ENCODE results near the gene GALNT13. TPM values are rescaled to one million over a fixed set of nuclear protein-coding genes. Genes with fewer than 3 reads are reported as not detected.
A peak's percentile ranks its signal among the peaks of the same experiment; 100 is the strongest.

GALNT13 gene
- total RNA-seq, 4 donors from 2014 or later = 0.16 to 11.9 (median 1.3) TPM

DNA sequence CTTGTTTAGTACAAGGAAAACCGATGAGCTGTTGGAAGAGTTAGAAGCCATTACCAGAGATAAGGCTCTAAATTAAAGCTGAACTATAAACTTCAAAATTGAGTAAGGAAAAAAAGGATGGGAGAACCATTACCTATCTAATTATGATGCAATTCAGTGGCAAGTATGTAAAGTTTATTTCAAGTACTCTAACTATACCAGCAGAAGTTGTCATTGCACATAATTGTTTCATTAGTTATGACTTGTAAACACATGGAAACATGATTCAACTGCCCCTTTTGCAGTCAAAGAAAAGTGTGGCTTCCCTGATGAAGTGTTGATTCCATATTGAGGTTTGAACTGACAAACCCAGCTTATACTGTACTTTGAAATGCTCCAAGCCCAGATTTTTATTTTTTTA, 502.7 kb downstream of the GALNT13 start:
- Histone ChIP-seq H3K36me3 (no peaks in the 10 kb centered on the region), H3K9me3 (no peaks in the 10 kb centered on the region), H3K27me3 (no peaks in the 10 kb centered on the region), H3K27ac (no peak overlapping the region), H3K4me1 (no peaks in the 10 kb centered on the region), H3K4me3 (no peak overlapping the region)
- no peak for ATAC-seq
- TF ChIP-seq, protein P1, sequence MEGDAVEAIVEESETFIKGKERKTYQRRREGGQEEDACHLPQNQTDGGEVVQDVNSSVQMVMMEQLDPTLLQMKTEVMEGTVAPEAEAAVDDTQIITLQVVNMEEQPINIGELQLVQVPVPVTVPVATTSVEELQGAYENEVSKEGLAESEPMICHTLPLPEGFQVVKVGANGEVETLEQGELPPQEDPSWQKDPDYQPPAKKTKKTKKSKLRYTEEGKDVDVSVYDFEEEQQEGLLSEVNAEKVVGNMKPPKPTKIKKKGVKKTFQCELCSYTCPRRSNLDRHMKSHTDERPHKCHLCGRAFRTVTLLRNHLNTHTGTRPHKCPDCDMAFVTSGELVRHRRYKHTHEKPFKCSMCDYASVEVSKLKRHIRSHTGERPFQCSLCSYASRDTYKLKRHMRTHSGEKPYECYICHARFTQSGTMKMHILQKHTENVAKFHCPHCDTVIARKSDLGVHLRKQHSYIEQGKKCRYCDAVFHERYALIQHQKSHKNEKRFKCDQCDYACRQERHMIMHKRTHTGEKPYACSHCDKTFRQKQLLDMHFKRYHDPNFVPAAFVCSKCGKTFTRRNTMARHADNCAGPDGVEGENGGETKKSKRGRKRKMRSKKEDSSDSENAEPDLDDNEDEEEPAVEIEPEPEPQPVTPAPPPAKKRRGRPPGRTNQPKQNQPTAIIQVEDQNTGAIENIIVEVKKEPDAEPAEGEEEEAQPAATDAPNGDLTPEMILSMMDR (IDR thresholded peaks at IDR 0.05) = no peak
- TF ChIP-seq EP300 (IDR thresholded peaks at IDR 0.05) = no peak
- TF ChIP-seq POLR2A (IDR thresholded peaks at IDR 0.05) = no peak
- TF ChIP-seq POLR2AphosphoS5 (IDR thresholded peaks at IDR 0.05) = no peak
- WGBS, 2 donors (ENCODE audit: low coverage in 1 of 2) = 21 to 62% methylated on average over 1 of the region's 1 CpG

DNA sequence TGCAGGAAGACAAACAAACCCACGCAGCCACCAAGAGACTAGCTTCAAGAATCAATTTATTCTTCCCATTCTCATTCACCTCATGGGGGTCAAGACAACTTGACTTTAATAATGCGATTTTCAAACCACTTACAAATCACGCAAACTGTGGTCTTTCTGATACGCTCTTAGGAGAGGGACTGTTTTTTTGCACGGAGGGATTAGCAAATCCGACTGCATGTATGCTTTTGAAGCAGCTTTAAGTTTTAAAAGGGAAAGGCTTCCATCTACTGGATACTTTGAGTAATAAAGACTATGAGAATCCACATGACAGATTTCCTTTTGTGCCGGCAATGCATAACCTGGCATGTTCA, 503.8 kb downstream of the GALNT13 start:
- Histone ChIP-seq H3K36me3 (no peaks in the 10 kb centered on the region), H3K4me3 (no peak overlapping the region), H3K4me1 (no peaks in the 10 kb centered on the region), H3K9me3 (no peaks in the 10 kb centered on the region), H3K27me3 (no peaks in the 10 kb centered on the region), H3K27ac (no peak overlapping the region)
- TF ChIP-seq, protein P1 (IDR thresholded peaks at IDR 0.05) = peak in 3 of 4 experiments; percentile 28 to 49 (median 29)
- no peak for TF ChIP-seq POLR2A (IDR thresholded peaks at IDR 0.05)
- WGBS, 2 donors (ENCODE audit: low coverage in 1 of 2) = 2 to 11% methylated on average over 7 of the region's 7 CpGs
- ATAC-seq = no peak

DNA sequence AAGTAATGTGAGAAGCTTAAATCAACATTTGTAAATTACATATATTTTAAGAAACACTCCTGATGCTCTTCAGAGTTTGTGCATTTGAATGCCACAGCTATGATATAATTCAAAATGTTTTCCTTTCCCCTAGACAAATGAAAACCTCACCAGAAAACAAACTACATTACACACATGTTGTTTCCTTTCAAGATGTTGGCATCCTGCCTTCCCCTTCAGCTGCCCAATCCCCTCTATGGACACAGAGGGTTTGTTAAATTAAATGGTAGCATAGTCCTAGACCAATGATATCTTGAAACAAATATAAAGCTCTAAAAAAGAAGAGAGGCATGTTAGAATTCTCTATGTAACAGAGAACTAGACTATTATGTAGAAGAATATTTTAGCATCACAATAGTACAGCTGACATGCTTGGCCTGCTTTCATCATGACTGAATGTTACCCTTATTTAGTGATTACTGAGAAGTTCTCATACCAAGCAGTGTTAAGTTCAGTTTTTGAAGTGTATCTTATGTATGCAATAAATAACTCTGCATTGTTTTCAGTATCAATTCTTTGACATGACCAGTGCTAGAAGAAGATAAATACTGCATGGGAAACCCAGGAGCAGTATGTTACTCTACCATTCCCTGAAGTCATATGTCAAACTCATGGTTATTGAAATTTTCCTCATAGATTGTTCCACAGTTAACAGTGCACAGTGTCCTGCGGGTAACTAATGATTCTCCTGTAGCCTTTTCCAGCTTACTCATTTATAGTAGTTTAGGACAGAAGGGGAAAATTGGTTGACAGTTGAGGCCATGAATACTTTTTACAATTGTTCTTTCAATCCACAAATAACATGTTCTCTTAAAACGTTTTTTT, 510.4 kb downstream of the GALNT13 start:
- TF ChIP-seq POLR2A (IDR thresholded peaks at IDR 0.05) = no peak
- TF ChIP-seq, protein P1 (IDR thresholded peaks at IDR 0.05) = no peak
- TF ChIP-seq POLR2AphosphoS5 (IDR thresholded peaks at IDR 0.05) = no peak
- TF ChIP-seq EP300 (IDR thresholded peaks at IDR 0.05) = no peak
- 44 to 61% methylated on average over 2 of the region's 2 CpGs for WGBS, 2 donors (ENCODE audit: low coverage in 1 of 2)
- Histone ChIP-seq H3K4me3 (no peak overlapping the region), H3K9me3 (no peaks in the 10 kb centered on the region), H3K27ac (no peak overlapping the region), H3K4me1 (no peaks in the 10 kb centered on the region), H3K36me3 (no peaks in the 10 kb centered on the region), H3K27me3 (no peaks in the 10 kb centered on the region)
- ATAC-seq = no peak

DNA sequence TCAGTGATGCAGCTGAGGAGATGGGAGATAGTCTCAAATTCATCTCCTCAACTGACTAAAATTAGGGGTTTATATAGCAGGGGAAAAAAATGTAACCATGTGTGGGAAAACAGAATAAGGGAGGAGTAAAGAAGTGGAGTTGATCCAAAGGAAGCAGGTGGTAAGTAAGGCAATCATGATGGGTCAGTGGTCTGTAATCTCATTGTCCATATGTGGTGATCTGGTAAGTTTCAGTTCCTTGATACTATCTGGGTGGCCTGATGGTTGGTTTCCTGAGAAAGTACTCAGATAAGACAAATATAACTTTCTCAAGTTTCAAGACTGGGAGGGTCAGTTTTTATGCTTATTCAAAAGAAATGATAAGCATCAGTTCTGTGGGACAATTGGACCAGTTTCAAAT, 514.5 kb downstream of the GALNT13 start:
- H3K4me3 ChIP-seq = no peak overlapping the region
- H3K4me1 ChIP-seq = no peaks in the 10 kb centered on the region
- no peak overlapping the region for H3K27ac ChIP-seq
- TF ChIP-seq POLR2A (IDR thresholded peaks at IDR 0.05) (no peak), POLR2AphosphoS5 (IDR thresholded peaks at IDR 0.05) (no peak), EP300 (IDR thresholded peaks at IDR 0.05) (no peak)
- TF ChIP-seq, protein P1 (IDR thresholded peaks at IDR 0.05) = no peak
- H3K27me3 ChIP-seq = no peaks in the 10 kb centered on the region
- no peaks in the 10 kb centered on the region for H3K9me3 ChIP-seq
- H3K36me3 ChIP-seq = no peaks in the 10 kb centered on the region
- ATAC-seq = no peak

DNA sequence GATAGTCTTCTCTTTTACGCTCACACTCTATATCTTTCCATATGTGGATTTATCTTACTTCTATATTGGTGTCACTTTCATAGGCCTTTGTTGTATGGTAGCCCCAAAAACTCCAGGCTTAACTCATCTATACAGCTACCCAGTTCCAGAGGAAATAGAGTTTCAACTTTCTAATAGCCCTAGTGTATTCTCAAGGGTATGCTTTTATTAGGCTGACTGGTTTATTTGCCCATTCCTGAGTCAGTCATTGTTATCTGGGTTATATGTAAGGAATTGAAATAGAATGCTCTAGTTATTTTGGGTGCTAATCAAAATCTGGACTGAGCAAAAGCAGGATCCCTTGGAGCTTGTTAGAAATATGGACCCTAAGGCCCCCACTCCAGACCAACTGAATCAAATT, 519.3 kb downstream of the GALNT13 start:
- WGBS, 2 donors (ENCODE audit: low coverage in 1 of 2) = 92 to 100% methylated on average over 1 of the region's 1 CpG
- no peaks in the 10 kb centered on the region for H3K4me1 ChIP-seq

More for the DNA sequence above, 519.3 kb downstream of the GALNT13 start:
- Histone ChIP-seq H3K27me3 (no peaks in the 10 kb centered on the region), H3K9me3 (no peaks in the 10 kb centered on the region), H3K27ac (no peak overlapping the region), H3K36me3 (no peaks in the 10 kb centered on the region), H3K4me3 (no peak overlapping the region)
- no peak for ATAC-seq
- TF ChIP-seq, protein P1 (IDR thresholded peaks at IDR 0.05) = no peak
- TF ChIP-seq POLR2AphosphoS5 (IDR thresholded peaks at IDR 0.05) = no peak
- no peak for TF ChIP-seq POLR2A (IDR thresholded peaks at IDR 0.05)

Measured in gastroesophageal sphincter (tissue), 4 donors.